ENCODE measurements around the gene SLC22A24. TPM values are rescaled to one million over a fixed set of nuclear protein-coding genes. Genes with fewer than 3 reads are reported as not detected.
A peak's percentile ranks its signal among the peaks of the same experiment; 100 is the strongest.
"Not testable (repeated sequence)": the region's sequence is repeated elsewhere in the genome, so short reads cannot be mapped to it uniquely, and the experiment has no call there.

The SLC22A24 gene
- polyA plus RNA-seq, 1 donor, result not detected

GRCh38 chr11:63080682-63081081 lies 63.3 kb downstream of the SLC22A24 start:
- Histone ChIP-seq H3K4me1 (ENCODE audit: control insufficient read depth, insufficient read depth, low read length) (no peaks in the 10 kb centered on the region), H3K36me3 (ENCODE audit: control insufficient read depth, insufficient read depth, low read length) (no peaks in the 10 kb centered on the region), H3K27ac (ENCODE audit: low read length) (no peak overlapping the region), H3K27me3 (ENCODE audit: control insufficient read depth, insufficient read depth, low read length) (no peaks in the 10 kb centered on the region), H3K4me3 (ENCODE audit: low read length) (no peak overlapping the region), H3K9me3 (ENCODE audit: control insufficient read depth, low read depth, low read length) (no peaks in the 10 kb centered on the region)
- no CpG with 5 or more reads among the region's 2 CpGs for WGBS (ENCODE audit: insufficient coverage, low lambda C conversion rate)
- peak; percentile 14 to 54 for DNase-seq

DNA sequence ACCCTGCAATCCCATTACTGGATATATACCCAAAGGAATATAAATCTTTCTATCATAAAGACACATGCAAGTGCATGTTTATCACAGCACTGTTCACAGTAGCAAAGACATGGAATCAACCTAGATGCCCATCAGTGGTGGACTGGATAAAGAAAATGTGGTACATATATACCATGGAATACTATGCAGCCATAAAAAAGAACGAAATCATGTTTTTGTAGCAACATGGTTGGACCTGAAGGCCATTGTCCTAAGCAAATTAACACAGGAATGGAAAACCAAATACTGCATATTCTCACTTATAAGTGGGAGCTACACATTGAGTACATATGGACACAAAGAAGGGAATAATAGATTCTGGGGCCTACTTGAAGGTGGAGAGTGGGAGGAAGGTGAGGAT lies 97.8 kb downstream of the SLC22A24 start:
- H3K9me3 ChIP-seq (ENCODE audit: control insufficient read depth, low read depth, low read length); H3K27me3 ChIP-seq (ENCODE audit: control insufficient read depth, insufficient read depth, low read length); DNase-seq; H3K4me1 ChIP-seq (ENCODE audit: control insufficient read depth, insufficient read depth, low read length); H3K27ac ChIP-seq (ENCODE audit: low read length); H3K36me3 ChIP-seq (ENCODE audit: control insufficient read depth, insufficient read depth, low read length); H3K4me3 ChIP-seq (ENCODE audit: low read length): not testable (repeated sequence)
- WGBS (ENCODE audit: insufficient coverage, low lambda C conversion rate), result 67% methylated on average over 1 of the region's 1 CpG

GRCh38 chr11:63042596-63042995 lies 101.4 kb downstream of the SLC22A24 start:
- H3K9me3 ChIP-seq (ENCODE audit: control insufficient read depth, low read depth, low read length), result no peaks in the 10 kb centered on the region
- no CpG with 5 or more reads among the region's 3 CpGs for WGBS (ENCODE audit: insufficient coverage, low lambda C conversion rate)

DNA sequence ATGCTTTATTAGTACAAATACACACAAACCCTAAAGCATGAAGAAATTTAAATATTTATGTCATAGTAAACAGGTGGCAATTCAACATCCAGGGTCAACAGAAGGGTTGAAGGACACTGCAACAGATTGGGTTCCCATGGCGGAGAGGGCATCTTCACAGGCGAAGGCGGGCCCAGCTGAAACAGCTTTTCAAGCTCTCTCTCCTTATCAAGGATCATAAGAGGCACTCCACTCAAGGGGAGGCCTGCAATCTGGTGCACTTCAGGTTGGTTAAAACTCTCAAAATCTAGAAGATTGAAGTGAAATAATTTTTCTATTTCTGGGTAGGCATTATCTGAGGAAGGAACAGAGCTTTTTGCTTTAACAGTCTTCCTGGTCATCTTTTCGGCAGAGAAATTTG lies 111.6 kb downstream of the SLC22A24 start:
- Histone ChIP-seq H3K9me3 (ENCODE audit: control insufficient read depth, low read depth, low read length) (no peaks in the 10 kb centered on the region), H3K27ac (ENCODE audit: low read length) (no peak overlapping the region), H3K27me3 (ENCODE audit: control insufficient read depth, insufficient read depth, low read length) (no peaks in the 10 kb centered on the region), H3K4me3 (ENCODE audit: low read length) (no peak overlapping the region), H3K36me3 (ENCODE audit: control insufficient read depth, insufficient read depth, low read length) (no peaks in the 10 kb centered on the region), H3K4me1 (ENCODE audit: control insufficient read depth, insufficient read depth, low read length) (no peaks in the 10 kb centered on the region)
- WGBS (ENCODE audit: insufficient coverage, low lambda C conversion rate), result no CpG with 5 or more reads among the region's 4 CpGs
- DNase-seq, result no peak

More at GRCh38 chr11:63042596-63042995, 101.4 kb downstream of the SLC22A24 start:
- Histone ChIP-seq H3K36me3 (ENCODE audit: control insufficient read depth, insufficient read depth, low read length) (no peaks in the 10 kb centered on the region), H3K27me3 (ENCODE audit: control insufficient read depth, insufficient read depth, low read length) (peaks cover 2% of the 10 kb centered on the region), H3K4me1 (ENCODE audit: control insufficient read depth, insufficient read depth, low read length) (no peaks in the 10 kb centered on the region), H3K27ac (ENCODE audit: low read length) (no peak overlapping the region), H3K4me3 (ENCODE audit: low read length) (no peak overlapping the region)
- no peak for DNase-seq

Other genes starting within 250 kb of the SLC22A24 start
- gene CHRM1, start 222.9 kb downstream of the SLC22A24 start, polyA plus RNA-seq, result 1.3 TPM
- not detected for gene SLC22A6, start 159.3 kb downstream of the SLC22A24 start, polyA plus RNA-seq
- gene SLC22A8, start 128.4 kb downstream of the SLC22A24 start, polyA plus RNA-seq, result 0.07 TPM
- gene SLC22A25, start 99.4 kb upstream of the SLC22A24 start, polyA plus RNA-seq, result 0.01 TPM
- gene SLC22A9, start 225.6 kb upstream of the SLC22A24 start, polyA plus RNA-seq, result 0.04 TPM